Measurements from ENCODE around the gene ATP6V0E1.

ATP6V0E1 gene

GRCh38 chr5:173047838-173048105 is 64.2 kb downstream of the ATP6V0E1 start:
- Mint-ChIP-seq H3K9me3 (no peaks in the 10 kb centered on the region), H3K27me3 (ENCODE audit: low read depth) (peaks cover 10% of the 10 kb centered on the region), H3K36me3 (ENCODE audit: low read depth) (no peaks in the 10 kb centered on the region), H3K4me3 (no peak overlapping the region), H3K4me1 (ENCODE audit: low read depth) (peaks cover 2% of the 10 kb centered on the region), H3K27ac (no peak overlapping the region)

- no peak overlapping the region for H3K27ac Mint-ChIP-seq
- peaks cover 16% of the 10 kb centered on the region for H3K4me1 Mint-ChIP-seq (ENCODE audit: low read depth)
- no peak overlapping the region for H3K4me3 Mint-ChIP-seq
- no peaks in the 10 kb centered on the region for H3K36me3 Mint-ChIP-seq (ENCODE audit: low read depth)
- H3K27me3 Mint-ChIP-seq (ENCODE audit: low read depth): peaks cover 10% of the 10 kb centered on the region
- H3K9me3 Mint-ChIP-seq: no peaks in the 10 kb centered on the region
Observed at GRCh38 chr5:173050791-173051190, 67.2 kb downstream of the ATP6V0E1 start.

- Mint-ChIP-seq H3K4me3 (no peak overlapping the region), H3K27me3 (ENCODE audit: low read depth) (peaks cover 10% of the 10 kb centered on the region), H3K9me3 (no peaks in the 10 kb centered on the region), H3K27ac (no peak overlapping the region), H3K4me1 (ENCODE audit: low read depth) (peaks cover 17% of the 10 kb centered on the region), H3K36me3 (ENCODE audit: low read depth) (no peaks in the 10 kb centered on the region)
Observed at GRCh38 chr5:173051746-173052145, 68.2 kb downstream of the ATP6V0E1 start.

GRCh38 chr5:173053041-173053440 is 69.5 kb downstream of the ATP6V0E1 start:
- H3K9me3 Mint-ChIP-seq: no peaks in the 10 kb centered on the region
- no peak overlapping the region for H3K27ac Mint-ChIP-seq
- H3K4me1 Mint-ChIP-seq (ENCODE audit: low read depth): peaks cover 17% of the 10 kb centered on the region
- no peak overlapping the region for H3K4me3 Mint-ChIP-seq
- H3K36me3 Mint-ChIP-seq (ENCODE audit: low read depth): no peaks in the 10 kb centered on the region
- peaks cover 10% of the 10 kb centered on the region for H3K27me3 Mint-ChIP-seq (ENCODE audit: low read depth)

GRCh38 chr5:173055042-173055721 is 71.6 kb downstream of the ATP6V0E1 start:
- peaks cover 1% of the 10 kb centered on the region for H3K36me3 Mint-ChIP-seq (ENCODE audit: low read depth)
- no peaks in the 10 kb centered on the region for H3K9me3 Mint-ChIP-seq
- H3K27me3 Mint-ChIP-seq (ENCODE audit: low read depth): peaks cover 10% of the 10 kb centered on the region
- peak overlapping the region; percentile 84 for H3K27ac Mint-ChIP-seq
- H3K4me3 Mint-ChIP-seq: peak overlapping the region; percentile 87
- peaks cover 20% of the 10 kb centered on the region for H3K4me1 Mint-ChIP-seq (ENCODE audit: low read depth)

- H3K4me3 Mint-ChIP-seq: peak overlapping the region; percentile 87
- peaks cover 3% of the 10 kb centered on the region for H3K36me3 Mint-ChIP-seq (ENCODE audit: low read depth)
- H3K27ac Mint-ChIP-seq: peak overlapping the region; percentile 84
- no peaks in the 10 kb centered on the region for H3K9me3 Mint-ChIP-seq
- H3K27me3 Mint-ChIP-seq (ENCODE audit: low read depth): peaks cover 8% of the 10 kb centered on the region
- H3K4me1 Mint-ChIP-seq (ENCODE audit: low read depth): peaks cover 20% of the 10 kb centered on the region
Observed at GRCh38 chr5:173055722-173055982, 72.1 kb downstream of the ATP6V0E1 start.

GRCh38 chr5:173055983-173056782 is 72.6 kb downstream of the ATP6V0E1 start, which contains the start of gene CREBRF:
CREBRF (plus strand) TSS chr5:173056352; CDS start chr5:173080776, 24,424 bp downstream.
- Mint-ChIP-seq H3K27me3 (ENCODE audit: low read depth) (peaks cover 6% of the 10 kb centered on the region), H3K27ac (peak within 1 kb of the TSS; percentile 92), H3K4me3 (peak within 1 kb of the TSS; percentile 91), H3K9me3 (no peaks in the 10 kb centered on the region), H3K4me1 (ENCODE audit: low read depth) (peaks cover 20% of the 10 kb centered on the region), H3K36me3 (ENCODE audit: low read depth) (peaks cover 3% of the 10 kb centered on the region)

- H3K36me3 Mint-ChIP-seq (ENCODE audit: low read depth): peaks cover 3% of the 10 kb centered on the region
- H3K27ac Mint-ChIP-seq: peak overlapping the region; percentile 92
- H3K9me3 Mint-ChIP-seq: no peaks in the 10 kb centered on the region
- peak overlapping the region; percentile 91 for H3K4me3 Mint-ChIP-seq
- peaks cover 20% of the 10 kb centered on the region for H3K4me1 Mint-ChIP-seq (ENCODE audit: low read depth)
- peaks cover 5% of the 10 kb centered on the region for H3K27me3 Mint-ChIP-seq (ENCODE audit: low read depth)
Observed at GRCh38 chr5:173056783-173057061, 73.2 kb downstream of the ATP6V0E1 start.

GRCh38 chr5:173057062-173057924 is 73.7 kb downstream of the ATP6V0E1 start:
- H3K27me3 Mint-ChIP-seq (ENCODE audit: low read depth): no peaks in the 10 kb centered on the region
- peaks cover 20% of the 10 kb centered on the region for H3K4me1 Mint-ChIP-seq (ENCODE audit: low read depth)
- no peaks in the 10 kb centered on the region for H3K9me3 Mint-ChIP-seq

GRCh38 chr5:173062141-173062540 is 78.6 kb downstream of the ATP6V0E1 start:
- peaks cover 14% of the 10 kb centered on the region for H3K4me1 Mint-ChIP-seq (ENCODE audit: low read depth)
- no peaks in the 10 kb centered on the region for H3K9me3 Mint-ChIP-seq
- no peak overlapping the region for H3K27ac Mint-ChIP-seq
- H3K27me3 Mint-ChIP-seq (ENCODE audit: low read depth): no peaks in the 10 kb centered on the region
- no peak overlapping the region for H3K4me3 Mint-ChIP-seq
- H3K36me3 Mint-ChIP-seq (ENCODE audit: low read depth): peaks cover 3% of the 10 kb centered on the region

More at GRCh38 chr5:173057062-173057924, 73.7 kb downstream of the ATP6V0E1 start:
- Mint-ChIP-seq H3K36me3 (ENCODE audit: low read depth) (peaks cover 3% of the 10 kb centered on the region), H3K27ac (peak overlapping the region; percentile 92), H3K4me3 (peak overlapping the region; percentile 91)

GRCh38 chr5:173065155-173065554 is 81.6 kb downstream of the ATP6V0E1 start:
- Mint-ChIP-seq H3K36me3 (ENCODE audit: low read depth) (peaks cover 2% of the 10 kb centered on the region), H3K27me3 (ENCODE audit: low read depth) (no peaks in the 10 kb centered on the region), H3K27ac (peak overlapping the region; percentile 41), H3K4me1 (ENCODE audit: low read depth) (peaks cover 18% of the 10 kb centered on the region), H3K4me3 (peak overlapping the region; percentile 15), H3K9me3 (no peaks in the 10 kb centered on the region)

GRCh38 chr5:173069671-173070070 is 86.1 kb downstream of the ATP6V0E1 start:
- Mint-ChIP-seq H3K9me3 (no peaks in the 10 kb centered on the region), H3K27me3 (ENCODE audit: low read depth) (no peaks in the 10 kb centered on the region), H3K36me3 (ENCODE audit: low read depth) (no peaks in the 10 kb centered on the region), H3K4me3 (no peak overlapping the region), H3K27ac (no peak overlapping the region), H3K4me1 (ENCODE audit: low read depth) (peaks cover 14% of the 10 kb centered on the region)

GRCh38 chr5:173075137-173075843 is 91.7 kb downstream of the ATP6V0E1 start:
- no peaks in the 10 kb centered on the region for H3K27me3 Mint-ChIP-seq (ENCODE audit: low read depth)
- no peaks in the 10 kb centered on the region for H3K9me3 Mint-ChIP-seq
- H3K36me3 Mint-ChIP-seq (ENCODE audit: low read depth): no peaks in the 10 kb centered on the region
- H3K4me1 Mint-ChIP-seq (ENCODE audit: low read depth): no peaks in the 10 kb centered on the region
- no peak overlapping the region for H3K4me3 Mint-ChIP-seq
- no peak overlapping the region for H3K27ac Mint-ChIP-seq

- Mint-ChIP-seq H3K27ac (no peak overlapping the region), H3K36me3 (ENCODE audit: low read depth) (peaks cover 4% of the 10 kb centered on the region), H3K27me3 (ENCODE audit: low read depth) (no peaks in the 10 kb centered on the region), H3K4me3 (no peak overlapping the region), H3K4me1 (ENCODE audit: low read depth) (no peaks in the 10 kb centered on the region), H3K9me3 (no peaks in the 10 kb centered on the region)
Observed at GRCh38 chr5:173075970-173076369, 92.4 kb downstream of the ATP6V0E1 start.
